Tibial nerve (tissue), 4 donors: ENCODE results near the gene POLD4. TPM values are rescaled to one million over a fixed set of nuclear protein-coding genes. Genes with fewer than 3 reads are reported as not detected.

Experiments
- DNase-seq, 2 donors: peaks; one replicate each; pipeline ENCODE4 v3.0.0-alpha.2; 2019; ENCODE audit warnings: low spot score in 2 of 2
- H3K27ac ChIP-seq, 4 donors: fragments of 200-600 bp; sonication (generic) in 3 of 4; one replicate each; pipeline ENCODE4 v1.5.1; 2017 to 2019; ENCODE audit warnings: mild to moderate bottlenecking in 1 of 4
- H3K27me3 ChIP-seq, 2 donors: fragments of 200-600 bp; sonication (generic) in 1 of 2; one replicate each; pipeline versions ENCODE4 v1.5.1 to v1.6.0; 2017 to 2019
- H3K36me3 ChIP-seq, 3 donors: fragments of 200-600 bp; sonication (generic); one replicate each; pipeline ENCODE4 v1.5.1; 2018 to 2019
- H3K4me1 ChIP-seq, 4 donors: fragments of 200-600 bp; sonication (generic) in 3 of 4; one replicate each; pipeline ENCODE4 v1.5.1; 2017 to 2019
- H3K4me3 ChIP-seq, 4 donors: fragments of 200-600 bp; sonication (generic) in 3 of 4; one replicate each; pipeline ENCODE4 v1.5.1; 2017 to 2019; ENCODE audit warnings: mild to moderate bottlenecking in 1 of 4, moderate library complexity in 1 of 4
- H3K9me3 ChIP-seq, 4 donors: fragments of 200-600 bp; sonication (generic) in 3 of 4; one replicate each; pipeline ENCODE4 v1.5.1; 2017 to 2019
- CTCF ChIP-seq, 5 experiments: fragments of 200-600 bp in 3 of 5; fragments of 450-650 bp in 2 of 5; sonication (generic) in 3 of 5; IDR thresholded peaks; one replicate each; pipeline ENCODE4 v1.5.1; 2016 to 2019; ENCODE audit warnings: antibody characterized with exemption in 5 of 5, mild to moderate bottlenecking in 3 of 5, moderate library complexity in 2 of 5
- EP300 ChIP-seq, 2 donors: sonication (generic); formaldehyde crosslinking; IDR thresholded peaks; one replicate each; pipeline ENCODE4 v1.6.1; 2017; ENCODE audit warnings: antibody characterized with exemption in 2 of 2, mild to moderate bottlenecking in 1 of 2
- POLR2A ChIP-seq, 2 donors: fragments of 450-650 bp; IDR thresholded peaks; one replicate each; pipeline ENCODE4 v1.6.1; 2017; ENCODE audit warnings: antibody characterized with exemption in 2 of 2, mild to moderate bottlenecking in 2 of 2, moderate library complexity in 2 of 2
- WGBS, 2 donors: methylation state at CpG; one replicate each; pipeline ENCODE4 v1.1.5; 2018; 5-methylcytosine and 5-hydroxymethylcytosine counted together
- small RNA-seq: library from RNA; depleted of rRNA; stranded (forward); fragments of <200 nt; gene quantifications from one replicate; pipeline ENCODE3, GENCODE V24; 2016
- total RNA-seq, 4 donors: library from RNA; depleted of rRNA; stranded (reverse); fragments of >200 nt; gene quantifications; one replicate each; pipeline ENCODE4 v1.1.0, GENCODE V29; 2016

POLD4 gene
- total RNA-seq, 4 donors from 2014 or later: 70.8 to 154 (median 88.5) TPM

GRCh38 chr11:67301313-67301921 lies 51.9 kb downstream of the POLD4 start:
- Histone ChIP-seq H3K9me3 (peaks cover 0 to 4% (median 0%) of the 10 kb centered on the region in 4 donors), H3K4me1 (peaks cover 0 to 36% (median 21%) of the 10 kb centered on the region in 4 donors), H3K27ac (peak overlapping the region in 2 of 4 donors; percentile 87 to 88), H3K4me3 (no peak overlapping the region), H3K36me3 (peaks cover 0 to 55% (median 15%) of the 10 kb centered on the region in 3 donors), H3K27me3 (no peaks in the 10 kb centered on the region)
- TF ChIP-seq CTCF (IDR thresholded peaks at IDR 0.05) (no peak), EP300 (IDR thresholded peaks at IDR 0.05) (no peak), POLR2A (IDR thresholded peaks at IDR 0.05) (no peak)
- DNase-seq: peak in 1 of 2 donors; percentile 12
- WGBS, 2 donors: 91 to 92% methylated on average over 15 to 24 of the region's 28 CpGs

Small RNA genes within 50 kb of the gene (small RNA-seq; reads per million reads assigned to genes)
- gene RN7SKP239 (not detected), gene RNU6-1238P (not detected)

Other genes starting within 250 kb of the POLD4 start
- gene KDM2A, start 234.3 kb downstream of the POLD4 start, total RNA-seq: 100 to 1,000 TPM in 1 of 4 donors, 10 to 100 TPM in 3; 40.9 to 106 (median 67.4) TPM
- 100 to 1,000 TPM in 1 of 4 donors, 10 to 100 TPM in 3; 46.0 to 134 (median 65.4) TPM for gene GRK2, start 87.1 kb downstream of the POLD4 start, total RNA-seq
- gene ANKRD13D, start 64.2 kb downstream of the POLD4 start, total RNA-seq: 100 to 1,000 TPM in 1 of 4 donors, 10 to 100 TPM in 3; 46.8 to 158 (median 69.5) TPM
- 10 to 100 TPM; 28.5 to 51.6 (median 43.1) TPM for gene SSH3, start 50.0 kb downstream of the POLD4 start, total RNA-seq
- 10 to 100 TPM in 1 of 4 donors, 1 to 10 TPM in 3; 3.7 to 23.1 (median 5.9) TPM for gene CLCF1, start 20.1 kb upstream of the POLD4 start, total RNA-seq
- 10 to 100 TPM; 22.7 to 39.0 (median 36.4) TPM for gene RAD9A, start 38.4 kb upstream of the POLD4 start, total RNA-seq
- 10 to 100 TPM; 50.6 to 97.8 (median 72.7) TPM for gene PPP1CA, start 48.3 kb upstream of the POLD4 start, total RNA-seq
- gene TBC1D10C, start 50.5 kb upstream of the POLD4 start, total RNA-seq: 1 to 10 TPM; 1.5 to 4.5 (median 2.2) TPM
- 1 to 10 TPM; 1.8 to 5.9 (median 4.3) TPM for gene CARNS1, start 62.1 kb upstream of the POLD4 start, total RNA-seq
- gene RPS6KB2, start 74.9 kb upstream of the POLD4 start, total RNA-seq: 10 to 100 TPM; 36.9 to 69.3 (median 47.1) TPM
- gene PTPRCAP, start 84.1 kb upstream of the POLD4 start, total RNA-seq: 10 to 100 TPM in 3 of 4 donors, 1 to 10 TPM in 1; 6.9 to 18.0 (median 12.8) TPM
- gene CORO1B, start 89.9 kb upstream of the POLD4 start, total RNA-seq: 10 to 100 TPM; 60.9 to 95.1 (median 77.1) TPM
- not detected for gene GPR152, start 99.2 kb upstream of the POLD4 start, total RNA-seq
- 1 to 10 TPM in 3 of 4 donors, under 1 TPM in 1; 0.21 to 5.7 (median 3.6) TPM for gene CABP4, start 101.8 kb upstream of the POLD4 start, total RNA-seq
- 100 to 1,000 TPM in 2 of 4 donors, 10 to 100 TPM in 2; 49.2 to 184 (median 96.6) TPM for gene TMEM134, start 115.7 kb upstream of the POLD4 start, total RNA-seq
- 100 to 1,000 TPM in 2 of 4 donors, 10 to 100 TPM in 2; 88.2 to 117 (median 96.0) TPM for gene AIP, start 129.5 kb upstream of the POLD4 start, total RNA-seq
- 10 to 100 TPM; 22.8 to 69.6 (median 38.6) TPM for gene PITPNM1, start 151.8 kb upstream of the POLD4 start, total RNA-seq
- gene CDK2AP2, start 154.6 kb upstream of the POLD4 start, total RNA-seq: 10 to 100 TPM; 75.4 to 90.8 (median 80.6) TPM
- not detected for gene CABP2, start 169.9 kb upstream of the POLD4 start, total RNA-seq
- 1,000 to 10,000 TPM in 1 of 4 donors, 100 to 1,000 TPM in 3; 631 to 1,055 (median 774) TPM for gene GSTP1, start 230.3 kb upstream of the POLD4 start, total RNA-seq